ENCODE measurements around the gene YTHDF1.

GRCh38 chr20:63177785-63178445 lies 38.0 kb downstream of the YTHDF1 start:
- TF ChIP-seq CTCF (conservative IDR thresholded peaks at IDR 0.05), result no peak
- TF ChIP-seq EZH2 (IDR thresholded peaks at IDR 0.05; ENCODE audit: low read depth), result no peak
